Stimulated activated CD4-positive, alpha-beta T cell treated with anti-CD3 and anti-CD28 coated beads, Interleukin-4, amount 100 ng/mL, for 1 hour (primary cell): Measurements from ENCODE around the gene ATP6V0A4.
"Not testable (repeated sequence)": the region's sequence is repeated elsewhere in the genome, so short reads cannot be mapped to it uniquely, and the experiment has no call there.

Experiments
- DNase-seq: peaks from one replicate; pipeline ENCODE4 v3.0.0-alpha.2; 2020

The ATP6V0A4 gene

DNA sequence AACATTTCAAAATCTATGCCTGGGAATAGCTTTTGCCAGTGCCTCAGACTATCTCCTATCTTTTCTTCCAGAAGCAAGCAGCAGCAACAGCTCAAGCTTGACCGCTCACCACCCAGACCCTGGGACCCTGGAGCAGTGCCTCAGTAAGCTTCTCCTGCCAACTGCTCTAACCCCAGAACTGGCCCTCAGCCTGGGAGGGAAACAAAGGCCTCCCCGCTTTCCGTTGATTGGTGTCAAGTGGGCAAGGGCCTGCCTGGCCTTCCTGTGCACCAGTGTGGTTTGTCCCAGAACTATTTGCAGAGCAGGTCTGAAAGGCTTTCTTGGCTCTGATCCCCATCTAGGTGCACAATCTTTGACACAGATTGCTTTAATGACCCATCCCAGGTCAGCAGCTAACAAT is 3.3 kb upstream of the ATP6V0A4 start:
- no peak for DNase-seq

DNA sequence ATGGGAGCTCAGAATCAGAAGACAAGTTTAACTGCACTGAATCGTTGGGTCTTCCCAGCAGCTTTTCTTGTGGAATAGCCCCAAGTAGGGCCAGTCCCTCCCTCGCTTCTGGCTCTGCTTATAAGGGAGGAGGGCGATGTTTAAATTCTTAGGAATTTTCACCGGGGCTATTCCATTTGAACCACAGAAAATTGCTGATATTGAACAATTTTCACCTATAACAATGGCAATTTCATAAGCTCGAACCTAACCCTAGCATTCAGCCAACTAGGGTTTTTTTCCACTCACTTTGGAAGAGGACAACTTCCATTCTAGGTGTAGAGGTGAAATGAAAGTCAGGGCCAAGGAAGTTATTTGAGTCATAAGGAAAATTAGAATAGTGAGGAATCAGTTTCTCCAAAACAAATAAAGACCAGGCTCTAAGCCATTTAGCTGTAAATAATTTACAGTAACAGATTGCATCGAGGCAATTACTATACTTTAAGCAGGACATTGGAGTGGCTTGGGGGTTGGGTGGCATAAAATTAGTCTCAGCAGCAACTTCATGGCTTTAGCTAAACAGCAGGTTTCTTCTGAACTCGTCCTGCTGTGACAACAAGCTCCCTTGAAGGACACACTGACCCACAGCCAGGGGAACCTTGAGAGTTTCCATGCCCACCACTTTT is 1.5 kb upstream of the ATP6V0A4 start:
- DNase-seq = no peak

DNA sequence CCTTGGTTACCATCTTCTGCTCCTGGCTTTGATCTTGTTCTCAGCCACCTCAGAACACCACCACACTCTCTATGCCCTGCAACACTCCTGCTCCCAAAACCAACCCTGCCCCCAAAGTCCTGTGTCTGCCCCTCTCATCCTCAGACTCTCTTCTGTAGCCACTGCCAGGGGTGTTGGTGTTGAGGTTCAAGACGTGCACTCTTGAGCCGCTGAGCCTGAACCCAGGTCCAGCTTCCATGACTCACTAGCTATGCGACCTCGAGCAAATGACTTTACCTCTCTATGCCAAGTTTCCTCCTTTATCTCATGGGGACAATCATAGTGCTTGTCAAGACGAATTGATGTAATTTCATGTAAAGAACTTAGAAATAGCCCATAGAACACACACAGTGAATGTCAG is 840 bp upstream of the ATP6V0A4 start:
- no peak for DNase-seq

DNA sequence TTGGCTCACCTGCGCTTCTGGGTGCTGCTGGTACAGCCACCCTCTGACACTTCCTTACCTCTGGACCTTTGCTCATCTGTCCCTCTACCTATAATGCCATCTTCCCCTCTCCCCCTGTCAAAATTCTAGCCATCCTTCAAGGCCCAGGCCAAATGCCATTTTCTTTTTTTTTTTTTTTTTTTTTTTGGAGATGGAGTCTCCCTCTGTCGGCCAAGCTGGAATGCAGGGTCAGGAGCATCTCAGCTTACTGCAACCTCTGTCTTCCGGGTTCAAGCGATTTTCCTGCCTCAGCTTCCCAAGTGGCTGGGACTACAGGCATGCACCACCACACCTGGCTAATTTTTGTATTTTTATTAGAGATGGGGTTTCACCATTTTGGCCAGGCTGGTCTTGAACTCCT is 950 bp downstream of the ATP6V0A4 start:
- not testable (repeated sequence) for DNase-seq

DNA sequence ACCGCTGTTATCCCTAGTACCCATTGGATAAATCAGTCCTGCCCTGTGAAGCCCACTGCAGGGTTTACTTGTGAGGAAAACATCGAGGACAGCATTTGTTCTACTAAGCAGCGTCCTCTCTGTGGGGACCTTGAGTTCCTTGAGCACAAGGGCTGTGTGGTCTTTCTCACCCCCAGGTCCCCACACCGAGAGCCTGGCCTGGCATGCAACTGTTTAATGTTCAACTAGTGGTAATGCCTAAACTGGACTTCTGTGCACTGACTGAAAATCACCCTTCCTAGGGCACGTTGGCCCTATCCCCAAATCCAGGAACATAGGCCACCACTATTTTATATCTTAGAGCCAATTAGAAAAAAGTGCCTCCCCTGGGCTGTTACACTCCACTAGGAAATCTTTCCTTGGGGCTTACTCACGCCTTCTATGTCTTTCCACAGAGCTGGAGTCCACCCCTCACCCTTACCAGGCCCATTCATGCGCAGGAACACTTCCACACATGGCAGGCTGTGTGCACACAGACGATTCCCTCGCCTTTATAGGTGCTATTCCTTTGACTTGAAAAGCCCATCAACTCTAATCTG is 1.9 kb downstream of the ATP6V0A4 start:
- no peak for DNase-seq

DNA sequence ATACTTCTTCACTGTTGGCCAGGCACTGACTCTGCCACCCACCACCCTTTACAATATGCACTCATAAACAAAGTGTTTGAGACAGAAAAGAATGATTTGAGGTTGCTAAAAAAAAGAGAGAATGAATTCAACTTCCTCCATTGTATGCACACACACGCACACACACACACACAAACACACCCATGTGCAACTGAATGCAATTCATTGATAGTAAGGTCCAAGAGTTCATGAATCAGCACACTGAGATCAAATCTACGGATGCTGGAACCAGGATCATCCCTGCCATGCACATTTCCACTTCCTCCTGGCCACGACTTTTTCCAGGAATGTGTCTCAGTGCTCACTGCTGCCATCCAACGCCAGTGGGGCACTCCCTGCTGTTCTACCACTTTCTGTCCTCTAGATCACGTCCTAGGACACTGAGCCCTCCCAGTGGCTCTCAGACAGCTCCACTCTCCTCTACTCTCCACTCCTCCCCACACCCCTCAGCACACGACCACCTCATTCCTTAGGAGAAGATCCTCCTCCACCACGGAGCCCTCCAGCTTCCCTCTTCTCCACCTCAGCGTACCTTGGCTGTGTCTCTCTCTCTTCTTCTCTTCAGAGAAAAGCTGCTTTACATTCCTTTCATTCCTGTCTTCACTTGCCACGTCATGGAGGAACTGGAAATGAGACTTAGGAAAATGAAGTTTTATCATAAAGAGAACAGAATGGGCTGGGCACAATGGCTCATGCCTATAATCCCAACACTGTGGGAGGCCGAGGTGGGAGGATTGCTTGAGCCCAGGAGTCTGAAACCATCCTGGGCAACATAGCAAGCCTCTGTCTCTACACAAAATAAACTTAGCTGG is 12.2 kb downstream of the ATP6V0A4 start:
- no peak for DNase-seq

DNA sequence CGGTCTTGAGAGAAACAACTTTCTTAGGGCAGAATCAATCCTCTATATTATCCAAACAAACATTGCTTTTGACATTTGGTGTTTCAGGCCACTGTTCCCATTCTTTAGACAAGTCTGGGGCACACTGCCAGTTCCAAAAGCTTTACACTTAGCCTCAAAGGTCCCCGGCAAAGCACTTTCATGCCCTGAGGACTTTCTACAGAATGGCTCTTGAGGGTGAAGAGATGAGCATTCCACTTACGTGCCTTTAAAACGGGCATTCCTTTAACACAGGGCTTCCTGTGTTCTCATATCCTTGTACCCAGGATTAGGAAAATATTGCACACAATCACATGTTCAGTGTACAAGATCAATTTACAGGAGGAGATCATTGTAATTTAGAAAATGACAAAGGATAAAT is 13.3 kb downstream of the ATP6V0A4 start:
- no peak for DNase-seq

DNA sequence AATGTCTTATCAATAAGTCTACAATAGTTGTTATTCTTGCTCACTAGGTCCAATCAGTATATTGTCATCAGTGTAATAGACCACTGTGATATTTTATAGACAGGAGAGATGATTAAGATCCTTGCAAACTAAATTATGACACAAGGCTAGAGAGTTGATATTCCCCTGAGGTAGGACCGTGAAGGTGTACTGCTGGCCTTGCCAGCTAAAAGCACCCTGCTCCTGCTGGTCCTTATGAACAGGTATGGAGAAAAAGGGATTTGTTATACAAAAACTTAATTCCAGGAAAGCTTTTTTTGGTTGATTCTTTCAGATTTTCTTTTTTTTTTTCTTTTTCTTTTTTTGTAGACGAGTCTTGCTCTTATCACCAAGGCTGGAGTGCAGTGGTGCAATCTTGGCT is 17.0 kb downstream of the ATP6V0A4 start:
- DNase-seq = no peak

DNA sequence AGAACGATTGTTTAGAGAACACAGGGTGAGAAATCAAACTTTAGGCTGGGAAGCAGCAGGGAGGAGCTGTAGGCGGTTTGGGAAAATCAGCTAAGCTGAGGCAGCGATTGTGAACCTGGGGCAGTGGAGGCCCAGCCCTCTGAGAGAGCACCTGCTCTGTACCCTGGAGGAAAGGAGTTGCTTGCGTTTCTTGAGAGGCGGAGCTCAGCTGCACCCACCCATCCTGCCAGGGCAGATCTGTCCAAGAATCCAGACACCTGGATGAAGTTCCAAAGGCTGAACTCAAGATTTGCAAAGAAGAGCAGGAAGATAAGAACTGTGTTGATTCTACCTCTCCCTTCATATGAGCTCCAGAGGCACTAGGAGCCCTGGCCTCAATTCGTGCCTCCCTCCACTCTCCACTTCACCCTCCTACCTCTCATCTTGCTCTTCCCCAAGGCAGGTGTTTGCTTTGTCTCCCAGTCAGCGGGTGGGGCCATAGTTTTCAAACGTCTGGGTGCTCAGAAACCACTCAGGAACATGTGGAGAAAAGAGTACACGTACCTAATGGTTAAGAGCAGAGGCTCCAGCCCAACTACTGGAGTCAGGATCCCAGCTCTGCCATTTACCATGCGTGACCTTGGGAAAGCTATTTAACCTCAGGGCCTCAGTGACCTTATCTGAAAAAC is 21.7 kb downstream of the ATP6V0A4 start:
- DNase-seq = no peak

DNA sequence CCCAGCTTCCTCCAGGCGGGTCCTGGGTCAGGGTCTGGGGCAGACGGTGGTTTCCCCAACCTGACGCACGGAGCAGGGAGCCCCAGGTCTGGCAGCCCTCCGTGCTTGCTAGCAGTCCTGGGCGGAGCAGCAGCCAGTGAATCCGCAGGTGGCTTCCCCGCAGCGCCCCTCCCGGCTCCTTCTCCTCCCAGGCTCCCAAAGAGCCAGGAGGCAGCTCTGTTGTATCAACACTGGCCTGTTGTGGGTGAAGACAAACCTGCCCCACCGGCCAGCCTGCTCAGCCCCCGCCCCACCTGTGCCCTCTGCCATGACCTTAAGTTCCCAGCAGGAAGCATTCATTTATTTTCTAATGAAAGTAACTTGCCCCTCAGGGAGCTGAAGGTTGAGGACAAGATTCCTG is 24.2 kb downstream of the ATP6V0A4 start:
- no peak for DNase-seq

DNA sequence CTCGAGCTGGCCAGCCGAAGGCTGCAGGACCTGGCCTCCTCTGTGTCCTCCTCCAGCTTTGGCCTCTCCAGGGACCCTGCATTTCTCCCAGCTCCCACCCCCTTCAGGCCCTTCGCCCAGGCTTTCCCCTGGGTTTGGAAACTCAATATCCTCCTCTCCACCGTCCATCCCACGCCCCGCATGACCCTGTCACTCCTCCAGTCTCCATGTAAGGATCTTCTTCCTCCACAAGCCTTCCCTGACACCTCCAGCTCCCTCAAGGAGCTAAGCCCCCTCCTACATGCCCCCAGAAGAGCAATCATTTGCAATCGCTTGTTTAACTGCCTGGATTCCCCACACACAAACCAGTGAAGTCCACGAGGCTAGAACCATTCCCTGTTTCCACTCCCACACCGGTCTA is 24.8 kb downstream of the ATP6V0A4 start:
- no peak for DNase-seq

DNA sequence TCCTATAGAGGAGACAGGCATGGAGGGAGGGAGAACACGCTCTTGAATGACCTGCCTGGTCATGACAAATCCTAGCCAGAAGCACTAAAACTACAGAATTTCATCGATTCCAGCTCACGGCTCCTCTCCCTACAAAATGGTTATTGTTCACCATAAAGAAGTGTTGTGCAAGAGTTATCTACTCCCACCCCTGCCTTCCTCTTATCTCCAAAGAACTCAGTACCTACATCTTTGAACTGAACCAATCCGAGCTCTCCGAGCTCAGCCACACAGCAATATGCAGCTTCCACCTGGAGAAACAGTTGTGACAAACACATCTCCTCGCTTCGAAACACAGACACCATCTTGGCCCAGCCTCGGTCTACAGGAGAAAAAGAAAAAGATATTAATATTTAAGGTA is 27.1 kb downstream of the ATP6V0A4 start:
- no peak for DNase-seq

DNA sequence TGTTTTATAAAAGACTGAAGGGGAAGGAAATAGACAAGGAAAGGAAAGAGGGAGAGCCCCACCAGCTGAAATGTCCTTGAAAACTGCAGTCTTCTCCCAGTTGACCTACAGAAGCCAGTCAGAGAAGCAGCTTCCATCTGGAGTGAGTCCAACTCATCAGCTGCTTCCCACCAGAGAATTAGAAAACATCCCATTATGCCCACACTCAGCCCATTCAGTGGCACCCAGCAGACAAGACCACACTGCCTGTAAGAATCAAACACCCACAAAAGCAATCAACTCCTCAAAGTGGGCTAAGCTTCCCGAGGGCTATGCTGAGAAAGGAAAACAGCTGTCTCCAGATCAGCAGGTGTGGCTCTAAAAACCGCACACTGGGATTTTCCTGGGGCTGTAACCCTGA is 29.8 kb downstream of the ATP6V0A4 start:
- DNase-seq = no peak

DNA sequence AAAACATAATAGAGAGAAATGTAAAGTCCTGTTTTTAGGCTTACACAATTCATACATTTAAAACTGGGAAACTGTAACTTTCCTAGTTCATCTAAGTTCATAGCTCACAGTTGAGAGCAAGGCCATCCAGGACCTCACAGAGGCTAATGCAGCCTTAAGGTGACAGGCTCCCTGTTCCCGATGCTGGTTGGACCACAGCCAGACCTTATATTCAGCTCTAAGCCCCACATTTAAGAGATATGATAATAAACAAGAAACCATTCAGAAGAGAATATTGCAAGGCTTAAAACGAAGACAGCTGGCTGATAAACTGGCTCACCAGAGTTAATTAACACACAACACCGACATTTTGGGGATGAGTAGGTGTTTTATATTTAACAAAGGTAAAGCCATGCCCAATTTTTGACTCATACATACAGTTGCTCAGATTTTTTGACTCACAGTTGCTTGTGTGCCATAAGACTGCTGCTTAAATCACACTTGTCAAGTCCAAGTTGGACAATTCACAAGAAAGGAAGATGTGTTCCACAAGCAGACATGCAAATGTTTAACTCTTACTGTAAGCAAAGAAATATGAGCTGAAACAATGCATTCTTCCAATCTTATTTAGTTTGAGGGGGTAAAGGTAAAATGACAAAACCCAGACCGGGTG is 41.3 kb downstream of the ATP6V0A4 start:
- no peak for DNase-seq

DNA sequence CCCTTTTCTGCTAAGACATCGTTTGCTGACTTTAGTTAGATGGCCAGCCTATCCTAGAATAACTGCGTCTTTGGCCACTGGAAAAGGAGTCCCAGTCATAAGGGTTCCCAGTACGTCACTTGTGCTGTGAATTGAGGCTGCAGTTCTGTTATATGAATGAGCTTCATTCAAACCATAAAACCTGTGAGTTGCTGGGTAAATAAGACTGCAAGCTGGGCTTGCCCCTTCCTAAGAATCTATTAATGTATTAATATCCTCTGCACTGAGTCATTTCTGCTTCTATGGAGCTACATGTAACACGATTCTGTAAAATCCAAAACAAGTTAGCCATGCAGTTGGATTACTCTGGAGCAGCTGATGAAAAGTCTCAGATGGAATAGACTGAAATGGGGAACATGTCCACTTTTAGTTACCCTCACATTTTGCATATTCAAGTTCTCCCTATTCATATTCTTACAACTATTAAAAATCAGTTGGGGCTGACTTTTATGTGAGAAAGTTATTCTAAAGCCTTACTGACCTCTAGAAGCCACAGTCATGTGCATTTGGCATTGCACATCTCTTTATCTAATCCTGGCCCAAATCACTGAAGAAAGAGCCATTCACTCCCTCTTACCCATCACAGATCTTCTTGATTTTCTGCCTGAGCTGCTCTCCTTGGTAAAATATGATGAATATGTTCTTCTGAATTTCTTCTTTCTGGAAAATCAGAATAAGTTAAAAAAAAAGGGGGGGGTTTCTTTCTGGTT is 42.0 kb downstream of the ATP6V0A4 start:
- no peak for DNase-seq

DNA sequence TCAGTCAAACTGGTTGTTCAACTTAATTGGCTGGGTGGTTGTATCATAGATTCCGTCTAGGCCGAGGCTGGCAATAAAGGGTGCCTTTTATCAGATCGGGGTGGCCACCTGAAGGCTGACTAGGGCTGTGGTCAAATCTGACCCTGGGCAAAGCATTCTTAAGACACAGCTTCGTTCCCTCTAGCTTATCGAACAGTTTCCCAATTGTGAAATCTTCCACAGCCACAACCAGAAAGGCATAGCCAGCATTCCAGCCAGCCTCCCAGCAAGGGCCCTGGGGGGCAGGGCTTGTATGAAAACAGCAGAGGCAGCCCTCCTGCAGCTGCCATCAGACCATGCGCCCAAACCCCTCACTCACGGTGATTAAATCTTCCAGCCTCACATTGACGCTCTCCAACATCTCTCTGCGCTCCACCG is 42.7 kb downstream of the ATP6V0A4 start:
- DNase-seq = no peak

DNA sequence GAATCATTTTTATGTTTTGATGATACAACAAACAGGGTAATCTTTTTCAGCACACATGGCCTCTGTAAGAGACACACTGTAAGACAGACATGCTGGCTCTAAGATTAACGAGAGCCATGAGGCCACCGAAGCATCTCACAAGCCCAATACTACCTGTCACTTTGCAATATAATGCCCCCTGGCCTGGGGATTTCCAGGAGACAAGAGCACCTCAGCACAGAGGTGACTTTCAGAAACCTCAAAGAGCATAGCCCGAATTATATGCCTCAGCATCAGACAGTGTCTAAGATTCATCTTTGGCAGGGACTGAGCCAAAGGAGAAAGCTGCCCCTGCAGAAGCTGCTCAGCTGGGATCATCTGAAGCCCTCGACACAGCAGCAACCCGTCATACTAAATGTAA is 44.4 kb downstream of the ATP6V0A4 start:
- DNase-seq = no peak

DNA sequence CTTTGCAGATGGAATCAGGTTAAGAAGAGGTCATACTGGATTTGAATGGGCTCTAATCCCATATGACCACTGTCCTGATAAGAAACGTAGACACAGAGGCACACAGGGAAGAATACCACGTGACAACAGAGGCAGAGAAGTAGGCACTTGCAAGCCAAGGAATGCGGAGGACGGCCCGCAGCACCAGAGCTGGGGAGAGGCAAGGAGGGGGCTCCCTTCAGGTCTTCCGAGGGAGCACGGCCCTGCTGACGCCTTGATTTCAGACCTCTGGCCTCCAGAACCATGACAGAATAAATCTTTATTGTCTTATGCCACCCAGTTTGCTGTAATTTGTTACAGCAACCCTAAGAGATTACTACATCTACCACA is 44.9 kb downstream of the ATP6V0A4 start:
- no peak for DNase-seq

DNA sequence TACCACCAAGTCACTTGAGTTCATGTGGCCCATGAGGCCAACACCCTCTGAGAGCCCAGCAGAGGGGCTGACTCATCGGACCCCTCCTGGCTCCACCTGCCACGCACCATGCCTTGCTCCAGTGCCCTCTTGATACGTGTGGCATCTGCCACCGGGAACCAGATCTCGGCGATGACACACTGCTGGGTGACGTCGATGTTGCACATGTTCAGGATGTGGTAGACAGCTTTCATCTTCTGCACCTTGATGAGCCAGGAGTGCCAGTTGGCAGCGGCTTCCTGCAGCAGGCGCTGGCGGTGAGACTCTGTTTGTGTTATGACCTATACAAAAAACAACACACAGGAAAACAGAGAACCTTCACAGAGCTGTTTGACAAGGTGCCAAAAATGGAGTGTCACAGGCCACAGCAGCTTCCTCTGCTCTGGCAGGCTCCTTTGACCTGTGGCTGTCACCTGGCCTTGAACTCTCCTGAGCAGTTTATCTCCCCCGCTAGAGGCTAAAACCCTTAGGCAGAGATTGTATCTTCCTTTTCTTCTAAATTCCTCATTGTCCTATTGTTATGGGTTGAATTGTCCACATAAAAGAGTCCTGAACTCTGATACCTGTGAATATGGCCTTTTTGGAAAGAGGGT is 45.4 kb downstream of the ATP6V0A4 start:
- DNase-seq = peak; percentile 79

DNA sequence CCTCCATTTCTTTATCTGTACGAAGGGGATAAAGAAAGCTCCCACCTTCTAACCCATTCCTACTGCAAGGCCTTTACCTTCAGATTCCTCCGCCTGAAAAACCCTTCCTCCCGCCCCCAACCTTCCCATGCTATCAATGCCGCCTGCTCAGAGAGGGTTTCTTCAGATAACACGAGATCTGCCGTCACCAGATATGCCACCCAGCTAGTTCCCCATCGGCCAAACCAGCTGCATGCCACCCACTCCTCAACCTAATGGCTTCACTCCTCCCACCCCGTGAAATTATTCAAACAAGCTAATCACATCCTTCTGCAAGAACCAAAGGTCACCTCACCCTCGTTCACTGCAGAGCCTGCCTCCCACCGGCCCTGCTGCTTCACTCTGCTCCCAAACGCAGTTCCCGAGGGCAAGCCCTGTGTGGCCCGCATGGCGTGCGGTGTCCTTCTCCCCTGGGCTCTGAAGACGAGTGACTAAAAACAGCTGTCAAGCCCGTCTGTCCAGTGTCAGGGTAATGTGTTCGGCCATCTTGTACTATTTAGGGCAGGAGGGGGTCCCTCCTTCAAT is 47.0 kb downstream of the ATP6V0A4 start:
- no peak for DNase-seq

DNA sequence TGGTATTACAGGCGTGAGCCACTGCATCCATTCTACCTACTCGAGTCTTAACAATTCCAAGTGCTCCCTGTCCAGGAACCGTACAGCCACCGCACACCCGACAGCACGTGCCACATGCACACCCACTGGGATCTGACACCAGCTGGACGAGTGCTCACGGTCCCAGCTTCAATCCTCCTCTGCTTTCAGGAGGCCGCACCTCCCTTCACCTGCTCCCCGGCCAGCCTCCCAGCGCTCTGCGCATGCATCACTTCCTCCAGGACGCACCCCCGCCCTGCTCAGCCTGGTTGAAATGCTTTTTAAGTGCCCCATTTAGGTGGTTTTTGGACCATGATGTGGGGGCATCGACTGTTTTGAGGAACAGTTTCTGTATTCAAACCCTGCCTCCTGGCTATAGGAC is 47.5 kb downstream of the ATP6V0A4 start:
- no peak for DNase-seq

DNA sequence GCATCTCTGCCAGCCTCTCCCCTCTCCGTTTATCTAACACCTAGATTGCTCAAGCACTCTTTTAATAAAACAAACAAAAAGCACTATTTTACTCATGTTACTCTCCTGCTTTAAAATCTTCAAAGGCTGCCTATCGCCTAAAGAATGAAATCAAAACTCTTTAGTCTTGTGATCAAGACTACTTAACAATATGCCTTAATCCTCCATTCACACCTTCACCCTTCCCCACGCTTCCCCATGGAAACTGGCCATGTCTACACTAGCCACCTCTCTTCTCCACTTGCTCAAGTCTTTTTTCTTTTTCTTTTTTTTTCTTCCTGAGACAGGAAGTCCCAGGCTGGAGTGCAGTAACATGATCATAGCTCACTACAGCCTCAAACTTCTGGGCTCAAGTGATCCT is 48.0 kb downstream of the ATP6V0A4 start:
- no peak for DNase-seq
